Progenitor cell of endocrine pancreas (in vitro differentiated cells): Measurements from ENCODE around the gene TCP11. TPM values are rescaled to one million over a fixed set of nuclear protein-coding genes. Genes with fewer than 3 reads are reported as not detected.

Experiments
- DNase-seq: peaks from one replicate; pipeline ENCODE4 v3.0.0; 2021; ENCODE audit warnings: low spot score; ENCODE audit not compliant: unreplicated experiment
- H3K27ac Mint-ChIP-seq: 2 replicates; pipeline ENCODE4 v1.8.0; 2021; ENCODE audit warnings: mild to moderate bottlenecking, moderate library complexity, mixed read lengths
- H3K27me3 Mint-ChIP-seq: 2 replicates; pipeline ENCODE4 v1.8.0; 2021; ENCODE audit warnings: mixed read lengths
- H3K36me3 Mint-ChIP-seq: 2 replicates; pipeline ENCODE4 v1.8.0; 2022; ENCODE audit warnings: mixed read lengths; ENCODE audit not compliant: insufficient read depth
- H3K4me1 Mint-ChIP-seq: 2 replicates; pipeline ENCODE4 v1.8.0; 2021; ENCODE audit warnings: low read depth, mixed read lengths
- H3K4me3 Mint-ChIP-seq: 2 replicates; pipeline ENCODE4 v1.8.0; 2021; ENCODE audit warnings: low read depth, mild to moderate bottlenecking, moderate library complexity, mixed read lengths
- H3K9me3 Mint-ChIP-seq: 2 replicates; pipeline ENCODE4 v1.8.0; 2021; ENCODE audit warnings: low read depth, mixed read lengths
- CTCF ChIP-seq: fragments of 200-600 bp; sonication (generic); IDR thresholded peaks from one replicate; pipeline ENCODE4 v1.5.0; 2021; ENCODE audit warnings: antibody characterized with exemption, mild to moderate bottlenecking; ENCODE audit not compliant: unreplicated experiment
- total RNA-seq: library from RNA; stranded (reverse); gene quantifications from 2 replicates; pipeline ENCODE4 v1.2.1, GENCODE V29; 2021

TCP11 gene
- total RNA-seq, 1 donor from 2014 or later, result not detected

- Mint-ChIP-seq H3K4me3 (no peak overlapping the region), H3K27me3 (peaks cover 35% of the 10 kb centered on the region), H3K4me1 (peaks cover 10% of the 10 kb centered on the region), H3K36me3 (no peaks in the 10 kb centered on the region), H3K27ac (no peak overlapping the region), H3K9me3 (no peaks in the 10 kb centered on the region)
- TF ChIP-seq CTCF, result no peak
- DNase-seq, result no peak
Observed at GRCh38 chr6:35181308-35181932, 40.3 kb upstream of the TCP11 start.

- peaks cover 39% of the 10 kb centered on the region for H3K27me3 Mint-ChIP-seq
- no peak for TF ChIP-seq CTCF
- peaks cover 9% of the 10 kb centered on the region for H3K4me1 Mint-ChIP-seq
- H3K9me3 Mint-ChIP-seq, result no peaks in the 10 kb centered on the region
- no peak for DNase-seq
- H3K27ac Mint-ChIP-seq, result no peak overlapping the region
- no peaks in the 10 kb centered on the region for H3K36me3 Mint-ChIP-seq
- no peak overlapping the region for H3K4me3 Mint-ChIP-seq
Observed at GRCh38 chr6:35179901-35180535, 38.9 kb upstream of the TCP11 start.

GRCh38 chr6:35178932-35179832, 38.0 kb upstream of the TCP11 start:
- Mint-ChIP-seq H3K27ac (no peak overlapping the region), H3K4me3 (no peak overlapping the region)
- DNase-seq, result no peak

GRCh38 chr6:35178012-35178411, 36.9 kb upstream of the TCP11 start:
- H3K4me1 Mint-ChIP-seq, result peaks cover 5% of the 10 kb centered on the region
- no peak for DNase-seq
- no peak for TF ChIP-seq CTCF
- no peak overlapping the region for H3K4me3 Mint-ChIP-seq
- no peak overlapping the region for H3K27ac Mint-ChIP-seq
- H3K27me3 Mint-ChIP-seq, result peaks cover 36% of the 10 kb centered on the region
- H3K9me3 Mint-ChIP-seq, result no peaks in the 10 kb centered on the region
- no peaks in the 10 kb centered on the region for H3K36me3 Mint-ChIP-seq

More at GRCh38 chr6:35178932-35179832, 38.0 kb upstream of the TCP11 start:
- Mint-ChIP-seq H3K4me1 (peaks cover 5% of the 10 kb centered on the region), H3K9me3 (no peaks in the 10 kb centered on the region), H3K27me3 (peaks cover 39% of the 10 kb centered on the region), H3K36me3 (no peaks in the 10 kb centered on the region)
- no peak for TF ChIP-seq CTCF

- peaks cover 5% of the 10 kb centered on the region for H3K4me1 Mint-ChIP-seq
- H3K9me3 Mint-ChIP-seq, result no peaks in the 10 kb centered on the region
- H3K4me3 Mint-ChIP-seq, result no peak overlapping the region
- no peak for TF ChIP-seq CTCF
- H3K27me3 Mint-ChIP-seq, result peaks cover 32% of the 10 kb centered on the region
- no peak for DNase-seq
- no peaks in the 10 kb centered on the region for H3K36me3 Mint-ChIP-seq
- no peak overlapping the region for H3K27ac Mint-ChIP-seq
Observed at GRCh38 chr6:35177596-35177995, 36.5 kb upstream of the TCP11 start.
